ENCODE measurements around the gene GDPD4.

GDPD4 gene

DNA sequence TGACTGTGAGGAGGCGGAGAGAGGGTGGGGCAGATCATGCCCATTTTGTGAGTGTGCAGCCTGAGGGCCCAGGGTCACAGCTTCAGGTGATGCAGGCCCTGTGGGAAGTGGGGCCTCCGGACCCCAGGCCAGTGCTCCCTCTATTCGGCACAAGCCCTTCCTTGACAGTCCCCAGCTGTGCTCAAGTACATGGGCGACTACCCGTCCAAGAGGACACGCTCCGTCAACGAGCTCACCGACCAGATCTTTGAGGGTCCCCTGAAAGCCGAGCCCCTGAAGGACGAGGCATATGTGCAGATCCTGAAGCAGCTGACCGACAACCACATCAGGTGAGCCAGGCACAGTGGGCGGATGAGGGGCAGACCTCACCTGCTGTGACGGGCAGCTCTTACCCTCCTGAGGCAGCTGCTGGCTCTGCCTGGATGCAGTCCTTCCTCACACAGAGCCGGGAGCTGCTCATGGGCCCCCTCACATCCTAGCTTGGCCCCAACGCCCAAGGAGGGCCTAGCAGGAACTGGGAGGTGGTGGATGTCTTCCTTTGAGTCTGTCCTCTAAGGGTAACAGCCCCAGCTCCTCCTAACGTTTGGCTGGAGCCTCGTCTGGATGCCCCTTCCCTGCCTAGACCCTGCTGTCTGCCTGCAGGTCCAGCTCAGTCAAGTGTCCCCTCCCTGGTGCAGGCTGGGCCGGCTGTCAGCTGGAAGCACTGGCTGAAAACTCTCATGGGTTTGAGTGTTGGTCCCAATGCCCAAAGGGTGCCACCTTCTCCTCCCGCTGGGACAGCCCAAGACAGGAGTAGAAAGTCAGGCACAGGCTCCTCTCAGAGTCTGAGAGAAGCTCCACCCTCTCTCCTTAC, 97.4 kb downstream of the GDPD4 start:
- DNase-seq, result no peak

DNA sequence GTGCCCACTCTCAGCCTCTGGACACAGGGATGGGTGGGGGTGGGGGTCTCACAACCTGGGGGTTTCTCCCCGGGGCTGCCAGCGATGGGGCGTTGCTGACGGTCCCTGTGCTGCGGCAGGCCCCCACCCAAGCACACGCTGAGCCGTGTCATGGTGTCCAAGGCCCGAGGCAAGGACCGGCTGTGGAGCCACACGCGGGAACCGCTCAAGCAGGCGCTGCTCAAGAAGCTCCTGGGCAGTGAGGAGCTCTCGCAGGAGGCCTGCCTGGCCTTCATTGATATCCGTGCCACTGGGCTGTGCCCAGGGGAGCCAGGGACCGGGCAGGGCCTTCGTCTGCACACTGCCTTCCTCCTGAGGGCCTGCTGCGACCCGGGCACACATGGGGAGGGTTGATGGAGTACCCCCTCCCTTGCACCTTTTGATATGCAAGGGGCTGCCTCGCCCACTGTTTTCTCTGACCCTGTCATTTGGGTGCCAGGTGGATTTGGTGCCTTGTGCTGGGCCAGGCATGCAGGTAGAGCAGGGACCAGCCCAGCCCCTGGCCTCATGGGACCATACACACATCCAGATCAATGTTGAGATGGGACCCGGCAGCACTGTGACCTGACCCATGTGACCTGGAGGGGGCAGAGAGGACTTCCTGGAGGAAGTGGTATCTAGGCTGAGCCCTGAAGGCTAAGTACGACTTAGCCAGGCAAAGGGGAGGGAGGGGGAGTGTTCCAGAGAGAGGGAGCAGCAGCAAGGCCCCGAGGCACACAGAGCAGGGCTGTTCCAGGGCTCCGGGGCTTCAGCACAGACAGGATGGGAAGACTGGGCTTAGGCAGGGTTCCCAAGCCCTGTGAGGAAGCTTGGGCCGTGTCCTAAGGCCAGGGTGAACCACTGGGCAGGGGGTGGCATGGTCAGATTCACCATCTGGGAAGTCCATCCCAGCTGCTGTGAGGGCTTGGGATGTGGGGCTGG, 98.3 kb downstream of the GDPD4 start:
- no peak for DNase-seq

DNA sequence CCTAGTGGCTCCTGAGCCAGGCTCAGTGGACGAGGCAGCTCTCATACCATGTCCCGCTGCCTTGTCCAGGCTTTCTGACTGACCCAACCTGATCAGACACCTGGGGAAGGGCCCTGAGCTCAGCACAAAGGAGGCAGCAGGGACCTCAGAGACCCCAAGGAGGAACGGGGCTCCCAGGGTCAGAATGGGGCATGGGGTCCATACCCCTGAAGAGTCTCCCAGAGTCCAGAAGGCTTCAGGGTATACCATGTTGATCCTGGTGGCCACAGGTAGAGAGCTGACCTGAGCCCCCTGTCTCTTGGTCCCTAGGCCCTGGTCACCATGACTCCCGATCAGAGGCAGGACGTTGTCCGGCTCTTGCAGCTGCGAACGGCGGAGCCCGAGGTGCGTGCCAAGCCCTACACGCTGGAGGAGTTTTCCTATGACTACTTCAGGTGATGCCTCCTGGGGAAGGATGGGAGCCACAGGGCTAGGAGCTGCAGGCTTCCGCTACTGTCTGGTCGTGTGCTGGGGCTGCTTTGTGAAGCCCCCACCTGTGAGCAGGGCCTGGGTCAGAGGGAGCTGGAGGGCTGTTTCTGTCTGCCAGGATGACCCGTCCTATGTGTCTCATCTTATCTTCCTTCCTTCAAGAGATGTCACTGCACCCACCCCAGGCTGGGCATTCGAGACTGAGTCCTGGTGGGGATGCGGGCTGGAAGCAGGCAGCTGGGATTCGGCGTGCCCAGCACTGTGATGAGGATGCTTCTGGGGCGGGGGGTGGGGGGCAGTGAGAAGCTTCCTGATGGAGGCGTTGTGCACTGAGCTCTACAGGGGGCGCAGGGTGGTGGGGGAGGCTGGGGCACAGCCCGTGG, 99.3 kb downstream of the GDPD4 start:
- no peak for DNase-seq

DNA sequence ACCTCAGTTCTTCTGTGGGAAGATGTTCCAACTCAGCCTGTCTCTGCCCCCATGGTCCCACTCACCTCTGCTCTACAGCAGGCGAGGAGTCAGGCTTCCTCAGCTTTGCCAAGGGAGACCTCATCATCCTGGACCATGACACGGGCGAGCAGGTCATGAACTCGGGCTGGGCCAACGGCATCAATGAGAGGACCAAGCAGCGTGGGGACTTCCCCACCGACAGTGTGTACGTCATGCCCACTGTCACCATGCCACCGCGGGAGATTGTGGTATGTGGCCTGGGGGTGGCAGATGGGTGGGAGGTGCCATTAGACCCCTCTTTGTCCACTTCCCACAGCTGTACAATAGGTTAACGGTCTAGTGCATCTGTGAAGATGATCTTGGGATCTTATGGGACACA, 100.1 kb downstream of the GDPD4 start:
- DNase-seq, result no peak

DNA sequence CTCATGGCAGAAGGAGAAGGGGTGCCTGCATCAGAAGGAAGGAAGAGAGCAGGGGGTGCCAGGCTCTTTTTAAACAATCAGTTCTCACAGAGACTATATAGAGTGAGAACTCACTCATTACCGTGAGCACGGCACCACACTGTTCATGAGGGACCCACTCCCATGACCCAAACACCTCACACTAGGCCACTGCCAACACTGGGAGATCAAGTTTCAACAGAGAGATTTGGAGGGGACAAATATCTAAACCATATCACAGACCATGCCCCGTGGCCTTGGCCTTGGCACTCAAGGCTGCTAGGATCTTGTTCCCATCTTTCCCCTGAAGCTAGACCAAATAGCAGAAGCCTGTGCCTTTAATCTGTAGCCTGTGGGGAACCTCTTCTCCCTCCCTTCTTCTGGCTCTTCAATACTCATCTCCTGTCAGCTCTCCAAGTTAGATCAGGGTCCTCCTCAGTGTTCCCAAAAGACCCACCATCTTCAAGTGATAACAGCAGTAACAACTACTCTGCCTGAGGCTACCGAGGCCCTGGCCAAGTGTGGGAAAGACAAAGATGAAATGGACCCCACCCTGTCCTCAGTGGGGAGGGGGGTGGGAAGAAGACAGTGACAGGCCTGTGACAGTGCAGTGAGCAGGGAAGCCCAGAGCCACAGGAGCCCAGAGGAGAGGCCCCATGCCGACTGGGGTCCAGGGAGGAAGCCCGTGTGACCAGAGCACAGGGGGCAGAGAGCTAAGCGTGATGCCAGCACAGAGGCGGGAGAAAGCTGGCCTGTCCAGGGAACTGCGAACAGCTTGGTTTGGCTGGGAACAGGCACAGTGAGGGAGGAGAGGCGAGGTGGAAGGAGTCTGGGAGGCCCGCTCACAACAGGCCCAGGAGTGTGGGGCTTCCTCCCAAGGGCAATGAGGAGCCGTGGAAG, 100.9 kb downstream of the GDPD4 start:
- DNase-seq, result no peak

DNA sequence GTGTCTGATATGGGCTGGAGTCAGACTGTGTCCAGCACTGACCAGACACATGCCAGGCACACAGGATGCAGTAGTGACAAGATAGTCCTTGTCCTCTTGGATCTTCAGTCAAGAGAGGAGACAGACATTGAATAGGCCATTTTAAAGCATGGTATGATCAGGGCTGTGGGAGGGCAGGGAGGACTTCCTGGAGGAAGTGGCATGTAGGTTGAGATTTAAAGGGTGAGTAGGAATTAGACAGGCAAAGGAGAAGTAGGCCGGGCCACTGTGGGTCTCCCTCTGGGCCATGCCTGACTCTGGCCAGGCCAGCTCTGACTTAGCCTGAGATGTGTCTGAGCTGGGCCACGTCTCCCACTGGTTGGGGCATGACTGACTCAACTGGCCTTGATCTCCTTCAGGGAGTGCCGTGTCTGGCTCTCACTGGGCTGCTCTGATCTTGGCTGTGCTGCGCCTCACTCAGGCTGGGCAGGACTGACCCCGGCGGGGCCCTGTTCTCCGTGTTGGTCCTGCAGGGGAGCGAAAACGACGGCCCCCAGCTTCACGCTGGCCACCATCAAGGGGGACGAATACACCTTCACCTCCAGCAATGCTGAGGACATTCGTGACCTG, 102.2 kb downstream of the GDPD4 start:
- DNase-seq, result no peak

DNA sequence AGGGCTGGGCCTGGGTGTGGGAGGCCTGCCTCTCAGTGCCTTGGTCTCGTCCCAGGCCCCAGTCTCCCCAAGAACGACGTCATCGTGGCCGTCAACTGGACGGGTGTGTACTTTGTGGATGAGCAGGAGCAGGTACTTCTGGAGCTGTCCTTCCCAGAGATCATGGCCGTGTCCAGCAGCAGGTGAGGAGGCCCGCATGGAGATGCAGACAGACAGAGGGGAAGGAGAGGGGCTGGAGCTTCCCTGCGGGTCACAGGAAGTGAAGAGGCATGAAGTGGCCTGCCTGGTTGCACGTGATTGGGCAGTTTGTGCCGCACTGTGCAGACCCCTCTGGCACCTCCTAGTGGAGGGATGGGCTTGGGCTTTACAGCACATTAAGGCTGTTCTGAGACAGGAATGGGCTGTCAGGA, 103.0 kb downstream of the GDPD4 start:
- DNase-seq, result no peak

DNA sequence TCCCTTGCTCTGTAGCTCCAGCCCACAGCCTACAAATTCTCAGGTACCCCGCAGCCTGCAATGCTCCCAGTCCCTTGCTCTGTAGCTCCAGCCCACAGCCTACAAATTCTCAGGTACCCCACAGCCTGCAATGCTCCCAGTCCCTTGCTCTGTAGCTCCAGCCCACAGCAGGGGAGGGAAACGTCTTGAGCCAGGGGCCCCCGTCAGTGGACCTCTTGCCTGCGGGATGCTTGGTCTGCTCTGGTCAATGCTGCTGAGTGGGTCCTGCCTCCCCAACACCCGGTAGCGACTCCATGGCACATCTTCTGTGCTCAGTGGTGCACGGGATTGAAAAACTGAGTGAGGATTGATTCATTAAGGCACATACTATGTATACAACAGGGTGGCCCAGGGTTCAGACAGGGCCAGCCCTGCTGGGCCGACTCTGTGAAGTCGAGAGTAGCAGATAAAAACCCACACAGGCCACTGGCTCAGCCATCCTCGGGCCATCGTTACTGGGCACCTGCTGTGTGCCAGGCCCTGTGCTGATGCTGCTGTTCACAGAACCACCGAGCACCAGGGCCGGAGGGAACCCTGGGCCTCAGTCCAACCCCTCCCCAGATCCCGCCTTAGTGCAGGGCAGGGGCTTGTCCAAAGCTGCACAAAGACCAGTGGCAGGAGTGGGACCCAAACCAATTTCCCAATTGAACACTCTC, 103.7 kb downstream of the GDPD4 start:
- no peak for DNase-seq

DNA sequence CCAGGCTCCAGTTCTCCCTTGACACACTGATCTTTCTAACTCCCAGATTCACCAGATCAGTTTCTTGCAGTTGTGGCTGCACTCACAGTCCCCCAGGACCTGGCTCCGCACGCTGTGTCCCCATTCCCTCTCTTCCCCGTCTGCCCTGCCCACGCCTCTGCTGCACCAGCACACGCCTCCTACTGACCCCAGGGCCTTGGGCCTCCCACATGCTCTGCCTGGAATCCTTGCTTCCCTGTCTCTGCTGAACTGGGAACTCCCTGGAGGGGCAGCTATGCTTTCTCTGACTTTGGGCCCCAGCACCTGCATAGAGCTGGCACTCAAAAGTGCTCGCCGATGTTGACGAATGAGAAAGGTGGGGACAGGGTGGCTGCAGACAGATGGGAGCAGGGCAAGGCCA, 104.5 kb downstream of the GDPD4 start:
- DNase-seq, result no peak

DNA sequence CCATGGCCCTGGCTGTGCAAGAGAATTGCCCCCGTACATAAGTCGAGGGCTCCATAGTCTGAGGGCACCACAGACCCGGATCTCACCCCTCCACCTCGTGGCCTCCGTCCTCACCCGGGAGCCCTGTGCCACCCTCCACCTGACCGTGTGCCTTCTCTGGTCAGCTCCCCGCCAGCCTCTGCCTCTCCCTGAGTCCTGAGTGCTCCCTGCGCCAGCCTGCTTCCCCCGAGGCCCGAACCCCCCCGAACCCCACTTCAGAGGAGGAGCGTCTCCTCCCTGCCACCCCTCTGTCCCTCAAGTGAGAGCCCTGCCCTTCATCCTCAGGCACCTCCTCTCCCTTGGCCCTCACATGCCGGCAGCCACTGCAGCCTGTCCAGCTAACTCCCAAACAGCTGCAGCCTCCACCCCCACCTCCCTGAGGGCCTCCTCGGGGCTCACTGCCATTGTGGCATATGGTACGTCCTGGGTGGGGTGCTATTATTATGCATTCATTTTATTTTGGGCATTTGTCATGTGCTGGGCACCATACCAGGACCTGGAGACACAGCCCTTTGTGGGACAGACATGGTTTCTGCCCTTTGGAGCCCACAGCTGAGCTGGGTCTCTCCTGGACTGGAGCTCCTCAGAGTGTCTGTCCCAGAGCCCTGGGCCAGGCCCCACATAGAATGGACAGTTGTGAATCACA, 106.3 kb downstream of the GDPD4 start:
- no peak for DNase-seq

DNA sequence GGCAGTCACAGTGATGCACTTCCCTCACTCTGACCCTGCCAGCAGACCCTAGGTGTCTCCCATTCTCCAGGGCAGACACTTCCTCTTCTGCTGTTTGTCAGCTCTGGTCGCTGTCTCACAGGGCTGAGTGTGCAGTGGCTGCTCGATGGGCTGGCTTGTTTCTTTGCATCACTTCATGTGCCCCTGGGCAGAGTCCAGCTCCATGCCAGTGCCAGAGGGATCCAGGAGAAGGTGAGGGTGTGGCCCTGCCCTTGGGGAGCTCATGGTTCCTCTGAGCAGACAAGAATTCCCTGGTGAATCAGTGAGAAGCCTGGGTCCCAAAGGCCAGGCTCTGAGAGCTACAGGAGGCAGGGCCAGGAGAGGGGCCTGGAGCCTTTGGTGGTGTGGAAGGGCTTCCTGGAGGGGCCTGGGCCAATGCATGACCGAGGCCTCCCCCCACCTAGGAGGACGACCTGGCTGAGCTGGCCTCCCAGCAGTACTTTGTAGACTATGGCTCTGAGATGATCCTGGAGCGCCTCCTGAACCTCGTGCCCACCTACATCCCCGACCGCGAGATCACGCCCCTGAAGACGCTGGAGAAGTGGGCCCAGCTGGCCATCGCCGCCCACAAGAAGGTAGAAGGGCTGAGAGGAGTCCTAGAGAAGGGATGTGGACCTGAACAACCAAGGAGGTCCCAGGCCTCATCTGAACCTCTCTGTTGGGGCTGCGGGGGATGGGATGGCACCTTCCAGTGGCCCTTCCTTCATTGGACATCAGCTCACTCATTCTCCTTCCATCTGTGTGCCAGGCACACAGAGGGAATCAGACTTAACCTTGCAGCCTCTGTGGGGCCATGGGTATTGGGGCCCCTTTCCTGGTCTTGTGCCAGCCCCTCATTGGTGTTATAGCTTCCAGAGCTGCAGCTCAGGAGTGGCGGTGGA, 107.3 kb downstream of the GDPD4 start:
- DNase-seq, result no peak

DNA sequence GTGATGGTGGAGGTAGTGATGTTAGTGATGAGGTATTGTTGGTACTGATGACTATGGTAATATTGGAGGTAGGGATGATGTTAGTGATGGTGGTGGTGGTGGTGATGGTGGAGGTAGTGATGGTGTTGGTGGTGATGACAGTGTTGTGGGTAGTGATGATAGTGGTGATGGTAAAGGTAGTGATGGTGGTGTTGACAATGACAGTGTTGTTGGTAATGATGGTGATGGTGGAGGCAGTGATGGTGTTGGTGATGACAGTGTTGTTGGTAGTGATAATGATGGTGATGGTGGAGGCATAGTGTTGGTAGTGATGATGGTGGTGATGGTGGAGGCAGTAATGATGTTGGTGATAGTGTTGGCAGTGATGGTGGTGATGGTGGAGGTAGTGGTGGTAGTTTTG, 108.3 kb downstream of the GDPD4 start:
- DNase-seq, result no peak

DNA sequence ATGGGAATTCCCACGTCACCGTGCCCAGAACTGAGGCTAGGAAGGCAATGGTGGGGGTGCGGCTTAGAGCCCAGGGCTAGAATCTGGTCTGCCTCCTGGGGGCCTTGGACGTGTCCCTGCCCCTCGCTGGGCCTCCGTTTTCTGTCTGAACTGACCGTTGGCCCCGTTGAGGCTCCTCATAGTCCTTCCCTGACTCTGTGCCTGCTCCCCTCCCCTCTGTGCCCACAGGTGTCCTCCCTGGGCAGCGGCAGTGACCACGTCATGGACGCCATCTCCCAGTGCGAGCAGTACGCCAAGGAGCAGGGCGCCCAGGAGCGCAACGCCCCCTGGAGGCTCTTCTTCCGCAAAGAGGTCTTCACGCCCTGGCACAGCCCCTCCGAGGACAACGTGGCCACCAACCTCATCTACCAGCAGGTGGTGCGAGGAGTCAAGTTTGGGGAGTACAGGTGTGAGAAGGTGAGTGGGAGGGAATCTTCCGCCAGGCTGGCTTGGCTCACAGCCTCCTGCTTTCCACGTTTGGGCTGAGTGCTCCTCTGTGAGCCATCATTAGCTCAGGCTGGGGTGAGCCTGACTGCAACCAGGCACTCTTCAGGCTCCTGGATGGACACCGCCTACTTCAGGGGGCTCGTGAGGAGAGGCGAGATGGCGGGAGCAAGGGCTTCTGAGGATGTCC, 109.5 kb downstream of the GDPD4 start:
- no peak for DNase-seq

DNA sequence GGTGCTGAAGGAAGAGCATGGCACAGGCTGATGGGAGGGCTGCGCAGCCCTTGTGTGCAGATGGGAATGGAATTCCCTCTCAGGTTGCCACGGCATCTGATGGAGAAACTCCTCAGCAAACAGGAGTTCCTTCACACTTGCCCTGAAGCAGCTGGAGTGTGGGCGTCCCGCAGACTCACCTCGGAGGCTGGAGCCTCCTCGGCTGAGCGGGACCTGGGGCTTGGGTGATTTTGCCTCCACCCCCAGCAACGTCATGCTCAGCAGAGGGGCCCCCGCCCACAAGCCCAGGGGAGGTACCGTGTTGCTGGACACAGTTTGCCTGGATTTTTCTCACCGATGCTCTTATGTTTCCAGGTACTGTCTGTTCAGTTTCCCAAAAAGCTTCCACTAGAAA, 110.1 kb downstream of the GDPD4 start:
- no peak for DNase-seq

DNA sequence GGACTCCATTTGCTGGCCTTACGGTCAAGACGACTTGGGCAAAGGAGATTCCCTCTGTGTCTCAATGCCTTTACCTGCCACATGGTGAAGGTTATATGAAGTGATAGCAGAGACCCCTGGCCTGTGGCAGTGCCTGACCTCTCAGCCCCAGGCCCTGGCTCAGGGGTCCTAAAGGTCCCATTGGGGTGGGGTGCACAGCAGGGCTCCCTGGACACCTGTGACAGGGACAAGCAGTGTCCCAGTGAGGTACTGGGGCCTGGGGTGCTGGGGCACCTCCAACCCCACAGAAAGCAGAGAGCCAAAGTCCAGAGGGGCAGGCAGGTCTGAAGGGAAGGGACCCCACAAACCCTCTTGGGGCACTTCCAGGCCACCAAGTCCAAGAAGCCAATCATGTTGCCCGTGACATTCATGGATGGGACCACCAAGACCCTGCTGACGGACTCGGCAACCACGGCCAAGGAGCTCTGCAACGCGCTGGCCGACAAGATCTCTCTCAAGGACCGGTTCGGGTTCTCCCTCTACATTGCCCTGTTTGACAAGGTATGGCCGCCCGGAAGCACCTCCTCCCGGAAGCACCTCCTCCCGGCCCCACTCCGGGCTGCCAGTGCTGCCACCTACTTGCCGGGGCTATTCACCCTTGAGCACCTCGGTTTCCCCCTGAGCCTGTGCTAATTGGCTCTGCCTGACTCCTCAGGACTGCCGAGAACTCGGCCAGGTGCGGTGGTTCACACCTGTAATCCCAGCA, 111.0 kb downstream of the GDPD4 start:
- no peak for DNase-seq

DNA sequence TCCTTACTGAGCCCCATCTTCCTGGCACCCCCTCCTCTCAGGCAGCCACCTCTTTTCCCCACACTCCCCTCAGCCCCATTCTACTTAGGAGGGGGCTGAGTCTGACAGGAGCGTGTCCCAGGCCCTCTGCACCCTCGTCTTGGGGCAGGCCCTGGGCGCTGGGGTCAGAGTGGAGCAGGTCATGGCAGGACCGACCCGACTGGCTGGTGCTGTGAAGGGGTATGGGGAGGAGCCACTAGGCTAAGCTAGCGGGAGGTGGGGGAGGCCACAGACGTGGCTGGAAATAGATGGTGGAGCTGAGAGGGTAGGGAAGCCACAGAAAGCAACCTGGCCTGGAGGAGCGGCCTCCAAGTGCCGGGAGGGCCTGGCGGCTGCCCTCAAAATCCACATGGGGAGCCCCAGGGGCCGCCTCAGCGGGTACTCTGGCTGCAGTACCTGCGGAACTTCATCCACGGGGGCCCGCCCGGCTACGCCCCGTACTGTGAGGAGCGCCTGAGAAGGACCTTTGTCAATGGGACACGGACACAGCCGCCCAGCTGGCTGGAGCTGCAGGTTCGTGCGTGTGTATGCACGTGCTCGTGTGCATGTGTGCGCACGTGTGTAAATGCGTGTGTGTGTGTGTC, 111.8 kb downstream of the GDPD4 start:
- DNase-seq, result no peak

All from activated CD4-positive, CD25-positive, alpha-beta regulatory T cell (primary cell).